GM12878 (cell line): ENCODE measurements around the gene EMP3. TPM values are rescaled to one million over a fixed set of nuclear protein-coding genes. Genes with fewer than 3 reads are reported as not detected.

ENCODE experiments used
- ATAC-seq: fragments of 200-7000 bp; cut with Tn5 transposase; 3 replicates; pipeline ENCODE4 v1.9.1; 2020; ENCODE audit warnings: mild to moderate bottlenecking, moderate library complexity
- BruUV-seq: library from RNA; stranded (reverse); fragments of 400-500 nt; replicated peaks from 2 replicates; lab custom pipeline; 2021; lab: Mats Ljungman, UMichigan
- CTCF ChIA-PET: fragments of 300-600 bp; sonication (Branson Sonifier 250); formaldehyde crosslinking; extraction: SDS; loops from one replicate; lab custom pipeline; 2021; ENCODE audit warnings: inconsistent platforms; lab: Yijun Ruan, JAX
- POLR2A ChIA-PET: fragments of 350-600 bp; formaldehyde crosslinking; extraction: SDS; loops from one replicate; lab custom pipeline; 2021; ENCODE audit warnings: inconsistent platforms; lab: Charles Lee
- RAD21 ChIA-PET: fragments of 300-600 bp; sonication (Branson Sonifier 250); formaldehyde crosslinking; loops from one replicate; lab custom pipeline; 2023; ENCODE audit warnings: antibody characterized with exemption; ENCODE audit not compliant: unreplicated experiment; lab: Charles Lee
- SMC1A ChIA-PET: fragments of 300-600 bp; sonication (Branson Sonifier 250); formaldehyde crosslinking; loops from one replicate; lab custom pipeline; 2023; ENCODE audit not compliant: unreplicated experiment, uncharacterized antibody; lab: Charles Lee
- DNase-seq: peaks from one replicate; pipeline ENCODE4 v3.0.0-alpha.2; 2011; ENCODE audit warnings: low read depth, low spot score
- FAIRE-seq: peaks from 3 replicates; lab custom pipeline; 2011; peaks lifted over from hg19 to GRCh38; lab: Jason Lieb, UNC
- H2AFZ ChIP-seq: 2 replicates; pipeline ENCODE4 v1.6.0; 2011; ENCODE audit warnings: low read depth, low read length, control low read depth; ENCODE audit not compliant: control insufficient read depth
- H3K27ac ChIP-seq: 2 replicates; pipeline ENCODE4 v1.5.1; 2011; ENCODE audit warnings: control low read depth; ENCODE audit not compliant: control insufficient read depth, insufficient read depth
- H3K27me3 ChIP-seq, 2 experiments: replicated peaks in 1 of 2; 2 replicates each; pipeline versions ENCODE4 v1.6.0 to v1.6.1; 2011; ENCODE audit warnings: low read length in 1 of 2; ENCODE audit not compliant: control insufficient read depth in 2 of 2, insufficient read depth in 2 of 2
- H3K36me3 ChIP-seq, 2 experiments: 2 replicates each; pipeline ENCODE4 v1.5.1; 2011; ENCODE audit warnings: low read length in 1 of 2; ENCODE audit not compliant: control insufficient read depth in 2 of 2, insufficient read depth in 2 of 2
- H3K4me1 ChIP-seq: 2 replicates; pipeline ENCODE4 v1.6.1; 2011; ENCODE audit warnings: mild to moderate bottlenecking, low read length, moderate library complexity, mixed read lengths; ENCODE audit not compliant: control insufficient read depth, insufficient read depth
- H3K4me2 ChIP-seq: 2 replicates; pipeline ENCODE4 v1.6.0; 2011; ENCODE audit warnings: control low read depth; ENCODE audit not compliant: control insufficient read depth, insufficient read depth
- H3K4me3 ChIP-seq: fragments of 200-600 bp; sonication (generic); 2 replicates; pipeline ENCODE4 v1.5.1; 2016
- H3K79me2 ChIP-seq: 2 replicates; pipeline ENCODE4 v1.6.0; 2011; ENCODE audit warnings: low read length; ENCODE audit not compliant: control insufficient read depth, insufficient read depth
- H3K9ac ChIP-seq: 2 replicates; pipeline ENCODE4 v1.8.0; 2011; ENCODE audit warnings: low read length, control low read depth, mixed read lengths; ENCODE audit not compliant: control insufficient read depth, insufficient read depth
- H3K9me3 ChIP-seq: replicated peaks from 3 replicates; pipeline ENCODE4 v1.5.1; 2011; ENCODE audit warnings: mild to moderate bottlenecking, low read length; ENCODE audit not compliant: control insufficient read depth, insufficient read depth
- H4K20me1 ChIP-seq: 2 replicates; pipeline ENCODE4 v1.6.0; 2011; ENCODE audit not compliant: control insufficient read depth, insufficient read depth
- ASH2L ChIP-seq: fragments of 300-600, 200-600 bp; sonication (generic); IDR thresholded peaks from 2 replicates; pipeline ENCODE4 v1.6.1; 2017; ENCODE audit warnings: low read depth, mild to moderate bottlenecking, borderline replicate concordance
- CBX3 ChIP-seq: fragments of 200-600 bp; sonication (generic); IDR thresholded peaks from 2 replicates; pipeline ENCODE4 v1.6.1; 2016; ENCODE audit warnings: low read depth, borderline replicate concordance
- DPF2 ChIP-seq: fragments of 450-650 bp; IDR thresholded peaks from 2 replicates; pipeline ENCODE4 v1.6.1; 2017; ENCODE audit warnings: mild to moderate bottlenecking
- FOXK2 ChIP-seq: fragments of 450-650 bp; IDR thresholded peaks from 2 replicates; pipeline ENCODE4 v1.6.1; 2017; ENCODE audit warnings: mild to moderate bottlenecking, moderate library complexity
- MYC ChIP-seq: IDR thresholded peaks from 2 replicates; pipeline ENCODE4 v1.6.1; 2011; ENCODE audit warnings: mild to moderate bottlenecking, low read length, moderate library complexity, inconsistent platforms; ENCODE audit not compliant: insufficient read depth, insufficient replicate concordance, insufficient read length, severe bottlenecking
- PAX5 ChIP-seq: IDR thresholded peaks from 2 replicates; pipeline ENCODE4 v1.6.1; 2011; ENCODE audit warnings: low read depth, low read length, borderline replicate concordance
- POLR2AphosphoS2 ChIP-seq: IDR thresholded peaks from 2 replicates; pipeline ENCODE4 v1.6.1; 2011; ENCODE audit warnings: low read depth, mild to moderate bottlenecking, low read length, improper control_type of control experiment, moderate library complexity
- SIN3A ChIP-seq: IDR thresholded peaks from 2 replicates; pipeline ENCODE4 v1.6.1; 2012; ENCODE audit warnings: low read depth, low read length, improper control_type of control experiment
- SREBF2 ChIP-seq: IDR thresholded peaks from 2 replicates; pipeline ENCODE4 v1.6.1; 2012; ENCODE audit warnings: mild to moderate bottlenecking, low read length
- SUZ12 ChIP-seq: fragments of 200-600 bp; sonication (generic); IDR thresholded peaks from one replicate; pipeline ENCODE4 v1.6.1; 2018; ENCODE audit warnings: antibody characterized with exemption, mild to moderate bottlenecking; ENCODE audit not compliant: unreplicated experiment
- TBL1XR1 ChIP-seq: IDR thresholded peaks from 2 replicates; pipeline ENCODE4 v1.6.1; 2012; ENCODE audit warnings: low read depth, low read length, improper control_type of control experiment
- ZNF384 ChIP-seq: IDR thresholded peaks from 2 replicates; pipeline ENCODE4 v1.6.1; 2012; ENCODE audit warnings: low read depth, mild to moderate bottlenecking, low read length, improper control_type of control experiment, borderline replicate concordance
- WGBS: methylation state at CpG from one replicate; pipeline ENCODE4 v1.1.6; 2016; ENCODE audit warnings: low lambda C conversion rate; ENCODE audit not compliant: insufficient replicate concordance, insufficient coverage; ENCODE audit errors: missing lambda C conversion rate; 5-methylcytosine and 5-hydroxymethylcytosine counted together
- in situ Hi-C: fragments of 300-500 bp; cut with MboI; formaldehyde crosslinking; loops from 9 replicates; pipeline ENCODE4 v1.14.3; 2018; ENCODE audit warnings: mixed read lengths
- intact Hi-C: fragments of 100-400 bp; cut with micrococcal nuclease; formaldehyde crosslinking; loops from one replicate; pipeline ENCODE4 v1.14.2; 2022; ENCODE audit not compliant: unreplicated experiment
- polyA plus RNA-seq, 11 experiments: library from polyadenylated mRNA; depleted of rRNA in 4 of 11; unstranded in 6 of 11; stranded (reverse) in 5 of 11; fragments of >200 nt; fragmentation: Nextera tagmentation in 4 of 11; fragmentation: Illumina TruSeq in 1 of 11; extraction: Ambion mirVana in 4 of 11; extraction: Trizol in 1 of 11; gene quantifications; 1 replicate in 1 of 11; 2 replicates in 10 of 11; pipeline versions ENCODE4 v1.2.1 to v1.2.3, GENCODE V29; 2011 to 2016; ENCODE audit warnings: inconsistent platforms in 2 of 11, missing spikeins in 2 of 11, low read depth in 1 of 11
- total RNA-seq, 4 experiments: library from RNA; depleted of rRNA in 3 of 4; stranded (reverse); fragments of >200 nt in 3 of 4; fragmentation: Illumina TruSeq in 1 of 4; extraction: Trizol in 1 of 4; gene quantifications; 2 replicates each; pipeline versions ENCODE4 v1.2.1 to v1.2.3, GENCODE V29; 2013 to 2021
- TF ChIP-seq, protein P1 (sequence below): IDR thresholded peaks from 2 replicates; pipeline ENCODE4 v1.6.1; 2012; ENCODE audit warnings: low read length, inconsistent platforms
- TF ChIP-seq, protein P2 (sequence below): IDR thresholded peaks from 2 replicates; pipeline ENCODE4 v1.6.1; 2012; ENCODE audit warnings: mild to moderate bottlenecking, low read depth, low read length
- TF ChIP-seq, protein P3 (sequence below): fragments of 450-650 bp; IDR thresholded peaks from 2 replicates; pipeline ENCODE4 v1.6.1; 2017; ENCODE audit warnings: mild to moderate bottlenecking, moderate library complexity

Gene EMP3
- total and polyA plus RNA-seq, 10 of the 15 experiments (the other 5 are each of a cell fraction or from before 2014, with no cell fraction given), result 53.2 to 224 (median 134) TPM

DNA sequence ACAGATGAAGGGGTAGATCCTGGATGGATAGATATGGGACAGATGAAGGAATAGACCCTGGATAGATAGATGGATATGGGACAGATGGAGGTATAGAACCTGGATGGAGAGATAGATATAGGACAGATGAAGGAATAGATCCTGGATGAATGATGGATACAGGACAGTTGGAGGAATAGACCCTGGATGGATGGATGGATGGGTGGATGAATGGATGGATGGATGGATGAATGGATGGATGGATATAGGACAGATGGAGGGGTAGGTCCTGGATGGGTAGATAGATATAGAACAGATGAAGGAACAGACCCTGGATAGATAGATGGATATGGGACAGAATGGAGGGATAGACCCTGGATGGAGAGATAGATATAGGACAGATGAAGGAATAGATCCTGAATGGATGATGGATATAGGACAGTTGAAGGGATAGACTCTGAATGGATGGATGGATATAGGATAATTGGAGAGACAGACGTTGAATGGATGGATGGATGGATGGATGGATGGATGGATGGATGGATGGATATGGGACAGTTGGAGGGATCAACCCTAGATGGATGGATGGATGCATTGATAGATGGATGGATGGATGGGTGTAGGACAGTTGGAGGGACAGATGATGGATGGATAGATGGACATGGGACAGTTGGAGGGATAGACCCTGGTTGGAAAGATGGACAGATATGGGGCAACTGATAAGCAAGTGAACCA, 23.3 kb upstream of the EMP3 start:
- Histone ChIP-seq H4K20me1 (no peaks in the 10 kb centered on the region), H3K9ac (no peak overlapping the region), H3K27me3 (no peaks in the 10 kb centered on the region; a peak in 1 of 4 replicates), H3K36me3 (no peaks in the 10 kb centered on the region), H2AFZ (no peak overlapping the region), H3K9me3 (no peaks in the 10 kb centered on the region), H3K79me2 (no peaks in the 10 kb centered on the region), H3K4me3 (no peak overlapping the region), H3K27ac (no peak overlapping the region), H3K4me2 (no peak overlapping the region), H3K4me1 (no peaks in the 10 kb centered on the region)
- WGBS, result 0% methylated on average over 1 of the region's 1 CpG
- no peak for DNase-seq
- no TSS peak for BruUV-seq
- in situ Hi-C loops, result no loop called here
- intact Hi-C loops, result no loop called here
- ChIA-PET RAD21 (no interaction called here), CTCF (no interaction called here), SMC1A (no interaction called here), POLR2A (no interaction called here)
- ATAC-seq, result no peak
- FAIRE-seq, result no peak
- TF ChIP-seq, protein P1, sequence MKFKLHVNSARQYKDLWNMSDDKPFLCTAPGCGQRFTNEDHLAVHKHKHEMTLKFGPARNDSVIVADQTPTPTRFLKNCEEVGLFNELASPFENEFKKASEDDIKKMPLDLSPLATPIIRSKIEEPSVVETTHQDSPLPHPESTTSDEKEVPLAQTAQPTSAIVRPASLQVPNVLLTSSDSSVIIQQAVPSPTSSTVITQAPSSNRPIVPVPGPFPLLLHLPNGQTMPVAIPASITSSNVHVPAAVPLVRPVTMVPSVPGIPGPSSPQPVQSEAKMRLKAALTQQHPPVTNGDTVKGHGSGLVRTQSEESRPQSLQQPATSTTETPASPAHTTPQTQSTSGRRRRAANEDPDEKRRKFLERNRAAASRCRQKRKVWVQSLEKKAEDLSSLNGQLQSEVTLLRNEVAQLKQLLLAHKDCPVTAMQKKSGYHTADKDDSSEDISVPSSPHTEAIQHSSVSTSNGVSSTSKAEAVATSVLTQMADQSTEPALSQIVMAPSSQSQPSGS, result no peak
- TF ChIP-seq ASH2L (no peak), PAX5 (no peak), TBL1XR1 (no peak), SREBF2 (no peak), MYC (no peak), ZNF384 (no peak), FOXK2 (no peak), POLR2AphosphoS2 (no peak), CBX3 (no peak), SUZ12 (no peak), SIN3A (no peak), DPF2 (no peak)
- TF ChIP-seq, protein P2, sequence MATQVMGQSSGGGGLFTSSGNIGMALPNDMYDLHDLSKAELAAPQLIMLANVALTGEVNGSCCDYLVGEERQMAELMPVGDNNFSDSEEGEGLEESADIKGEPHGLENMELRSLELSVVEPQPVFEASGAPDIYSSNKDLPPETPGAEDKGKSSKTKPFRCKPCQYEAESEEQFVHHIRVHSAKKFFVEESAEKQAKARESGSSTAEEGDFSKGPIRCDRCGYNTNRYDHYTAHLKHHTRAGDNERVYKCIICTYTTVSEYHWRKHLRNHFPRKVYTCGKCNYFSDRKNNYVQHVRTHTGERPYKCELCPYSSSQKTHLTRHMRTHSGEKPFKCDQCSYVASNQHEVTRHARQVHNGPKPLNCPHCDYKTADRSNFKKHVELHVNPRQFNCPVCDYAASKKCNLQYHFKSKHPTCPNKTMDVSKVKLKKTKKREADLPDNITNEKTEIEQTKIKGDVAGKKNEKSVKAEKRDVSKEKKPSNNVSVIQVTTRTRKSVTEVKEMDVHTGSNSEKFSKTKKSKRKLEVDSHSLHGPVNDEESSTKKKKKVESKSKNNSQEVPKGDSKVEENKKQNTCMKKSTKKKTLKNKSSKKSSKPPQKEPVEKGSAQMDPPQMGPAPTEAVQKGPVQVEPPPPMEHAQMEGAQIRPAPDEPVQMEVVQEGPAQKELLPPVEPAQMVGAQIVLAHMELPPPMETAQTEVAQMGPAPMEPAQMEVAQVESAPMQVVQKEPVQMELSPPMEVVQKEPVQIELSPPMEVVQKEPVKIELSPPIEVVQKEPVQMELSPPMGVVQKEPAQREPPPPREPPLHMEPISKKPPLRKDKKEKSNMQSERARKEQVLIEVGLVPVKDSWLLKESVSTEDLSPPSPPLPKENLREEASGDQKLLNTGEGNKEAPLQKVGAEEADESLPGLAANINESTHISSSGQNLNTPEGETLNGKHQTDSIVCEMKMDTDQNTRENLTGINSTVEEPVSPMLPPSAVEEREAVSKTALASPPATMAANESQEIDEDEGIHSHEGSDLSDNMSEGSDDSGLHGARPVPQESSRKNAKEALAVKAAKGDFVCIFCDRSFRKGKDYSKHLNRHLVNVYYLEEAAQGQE, result no peak
- TF ChIP-seq, protein P3, sequence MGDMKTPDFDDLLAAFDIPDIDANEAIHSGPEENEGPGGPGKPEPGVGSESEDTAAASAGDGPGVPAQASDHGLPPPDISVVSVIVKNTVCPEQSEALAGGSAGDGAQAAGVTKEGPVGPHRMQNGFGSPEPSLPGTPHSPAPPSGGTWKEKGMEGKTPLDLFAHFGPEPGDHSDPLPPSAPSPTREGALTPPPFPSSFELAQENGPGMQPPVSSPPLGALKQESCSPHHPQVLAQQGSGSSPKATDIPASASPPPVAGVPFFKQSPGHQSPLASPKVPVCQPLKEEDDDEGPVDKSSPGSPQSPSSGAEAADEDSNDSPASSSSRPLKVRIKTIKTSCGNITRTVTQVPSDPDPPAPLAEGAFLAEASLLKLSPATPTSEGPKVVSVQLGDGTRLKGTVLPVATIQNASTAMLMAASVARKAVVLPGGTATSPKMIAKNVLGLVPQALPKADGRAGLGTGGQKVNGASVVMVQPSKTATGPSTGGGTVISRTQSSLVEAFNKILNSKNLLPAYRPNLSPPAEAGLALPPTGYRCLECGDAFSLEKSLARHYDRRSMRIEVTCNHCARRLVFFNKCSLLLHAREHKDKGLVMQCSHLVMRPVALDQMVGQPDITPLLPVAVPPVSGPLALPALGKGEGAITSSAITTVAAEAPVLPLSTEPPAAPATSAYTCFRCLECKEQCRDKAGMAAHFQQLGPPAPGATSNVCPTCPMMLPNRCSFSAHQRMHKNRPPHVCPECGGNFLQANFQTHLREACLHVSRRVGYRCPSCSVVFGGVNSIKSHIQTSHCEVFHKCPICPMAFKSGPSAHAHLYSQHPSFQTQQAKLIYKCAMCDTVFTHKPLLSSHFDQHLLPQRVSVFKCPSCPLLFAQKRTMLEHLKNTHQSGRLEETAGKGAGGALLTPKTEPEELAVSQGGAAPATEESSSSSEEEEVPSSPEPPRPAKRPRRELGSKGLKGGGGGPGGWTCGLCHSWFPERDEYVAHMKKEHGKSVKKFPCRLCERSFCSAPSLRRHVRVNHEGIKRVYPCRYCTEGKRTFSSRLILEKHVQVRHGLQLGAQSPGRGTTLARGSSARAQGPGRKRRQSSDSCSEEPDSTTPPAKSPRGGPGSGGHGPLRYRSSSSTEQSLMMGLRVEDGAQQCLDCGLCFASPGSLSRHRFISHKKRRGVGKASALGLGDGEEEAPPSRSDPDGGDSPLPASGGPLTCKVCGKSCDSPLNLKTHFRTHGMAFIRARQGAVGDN, result no peak
